MM.1S (cell line): ENCODE measurements around the gene SLC4A3.

ENCODE experiments used
- CTCF ChIP-seq: fragments of 300-600 bp; sonication (generic); IDR thresholded peaks from 2 replicates; pipeline ENCODE4 v1.5.1; 2016; ENCODE audit warnings: antibody characterized with exemption, low read length, mixed read lengths
- EZH2phosphoT487 ChIP-seq: fragments of 300-600 bp; sonication (generic); IDR thresholded peaks from 2 replicates; pipeline ENCODE4 v1.6.1; 2018; ENCODE audit warnings: antibody characterized with exemption, low read length

GRCh38 chr2:219665926-219666325 lies 38.5 kb downstream of the SLC4A3 start:
- TF ChIP-seq EZH2phosphoT487 (no peak), CTCF (no peak)
